H1 (cell line): ENCODE results near the gene LRBA. TPM values are rescaled to one million over a fixed set of nuclear protein-coding genes. Genes with fewer than 3 reads are reported as not detected.

ENCODE experiments used
- CREB1 ChIP-seq: IDR thresholded peaks from 2 replicates; pipeline ENCODE4 v1.6.1; 2012; ENCODE audit warnings: inconsistent platforms
- POLR2A ChIP-seq, 2 experiments: IDR thresholded peaks; 1 replicate in 1 of 2; 2 replicates in 1 of 2; pipeline ENCODE4 v1.6.1; 2011; ENCODE audit warnings: low read depth in 2 of 2, low read length in 2 of 2, mild to moderate bottlenecking in 2 of 2; ENCODE audit errors: control extremely low read depth in 1 of 2
- RBBP5 ChIP-seq: IDR thresholded peaks from 2 replicates; pipeline ENCODE4 v1.7.1; 2012; ENCODE audit warnings: low read depth, mild to moderate bottlenecking, inconsistent platforms, low read length, moderate library complexity, borderline replicate concordance
- RNF2 ChIP-seq: fragments of 200-900, 300-1000 bp; sonication (generic); IDR thresholded peaks from 2 replicates; pipeline ENCODE4 v1.7.1; 2016; ENCODE audit warnings: borderline replicate concordance, low read depth, mild to moderate bottlenecking, antibody characterized with exemption, low read length; ENCODE audit not compliant: poor library complexity, severe bottlenecking; ENCODE audit errors: missing control alignments
- SP1 ChIP-seq: IDR thresholded peaks from 2 replicates; pipeline ENCODE4 v1.6.1; 2011; ENCODE audit warnings: low read depth, low read length
- YY1 ChIP-seq: IDR thresholded peaks from 2 replicates; pipeline ENCODE4 v1.6.1; 2011; ENCODE audit warnings: low read depth, mild to moderate bottlenecking, low read length
- polyA plus RNA-seq, 7 experiments: library from polyadenylated mRNA; depleted of rRNA in 3 of 7; stranded (reverse) in 5 of 7; unstranded in 2 of 7; fragments of >200 nt in 5 of 7; fragments of 200-250 nt in 2 of 7; gene quantifications; 1 replicate in 5 of 7; 2 replicates in 1 of 7; 4 replicates in 1 of 7; pipeline versions ENCODE4 v1.2.1 to v1.2.3, GENCODE V29; 2011 to 2013; ENCODE audit warnings: missing spikeins in 2 of 7, mixed read lengths in 2 of 7
- total RNA-seq: library from RNA; stranded (reverse); fragmentation: NEBNext Ultra II Directional; extraction: Animal tissue kit (Norgen Biotek cat#: 25700); gene quantifications from 2 replicates; pipeline ENCODE4 v1.2.1, GENCODE V29; 2021
- TF ChIP-seq, protein P1 (sequence below): fragments of 300-600 bp; sonication (generic); IDR thresholded peaks from 2 replicates; pipeline ENCODE4 v1.7.1; 2012; ENCODE audit warnings: low read length, moderate library complexity, mild to moderate bottlenecking, inconsistent platforms; ENCODE audit not compliant: insufficient replicate concordance

The LRBA gene
- total and polyA plus RNA-seq, 2 of the 8 experiments (the other 6 are each of a cell fraction or from before 2014, with no cell fraction given) = 54.6 to 83.2 TPM

DNA sequence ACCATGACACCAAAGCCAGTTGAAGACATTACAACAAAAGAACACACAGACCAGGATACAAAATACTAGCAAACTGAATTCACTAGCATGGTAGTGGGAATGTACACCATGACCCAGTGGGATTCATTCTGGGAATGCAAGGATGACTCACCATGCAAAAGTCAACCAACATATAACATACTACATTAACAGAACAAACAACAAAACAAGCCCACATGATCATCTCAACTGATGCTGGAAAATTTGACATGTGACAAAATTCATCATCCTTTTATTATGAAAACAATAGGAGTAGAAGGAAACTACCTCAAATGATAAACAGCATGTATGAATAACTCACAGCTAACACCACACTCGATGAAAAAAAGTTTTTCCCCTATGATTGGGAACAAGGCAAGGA lies 746.6 kb downstream of the LRBA start (continued):
- TF ChIP-seq, protein P1, sequence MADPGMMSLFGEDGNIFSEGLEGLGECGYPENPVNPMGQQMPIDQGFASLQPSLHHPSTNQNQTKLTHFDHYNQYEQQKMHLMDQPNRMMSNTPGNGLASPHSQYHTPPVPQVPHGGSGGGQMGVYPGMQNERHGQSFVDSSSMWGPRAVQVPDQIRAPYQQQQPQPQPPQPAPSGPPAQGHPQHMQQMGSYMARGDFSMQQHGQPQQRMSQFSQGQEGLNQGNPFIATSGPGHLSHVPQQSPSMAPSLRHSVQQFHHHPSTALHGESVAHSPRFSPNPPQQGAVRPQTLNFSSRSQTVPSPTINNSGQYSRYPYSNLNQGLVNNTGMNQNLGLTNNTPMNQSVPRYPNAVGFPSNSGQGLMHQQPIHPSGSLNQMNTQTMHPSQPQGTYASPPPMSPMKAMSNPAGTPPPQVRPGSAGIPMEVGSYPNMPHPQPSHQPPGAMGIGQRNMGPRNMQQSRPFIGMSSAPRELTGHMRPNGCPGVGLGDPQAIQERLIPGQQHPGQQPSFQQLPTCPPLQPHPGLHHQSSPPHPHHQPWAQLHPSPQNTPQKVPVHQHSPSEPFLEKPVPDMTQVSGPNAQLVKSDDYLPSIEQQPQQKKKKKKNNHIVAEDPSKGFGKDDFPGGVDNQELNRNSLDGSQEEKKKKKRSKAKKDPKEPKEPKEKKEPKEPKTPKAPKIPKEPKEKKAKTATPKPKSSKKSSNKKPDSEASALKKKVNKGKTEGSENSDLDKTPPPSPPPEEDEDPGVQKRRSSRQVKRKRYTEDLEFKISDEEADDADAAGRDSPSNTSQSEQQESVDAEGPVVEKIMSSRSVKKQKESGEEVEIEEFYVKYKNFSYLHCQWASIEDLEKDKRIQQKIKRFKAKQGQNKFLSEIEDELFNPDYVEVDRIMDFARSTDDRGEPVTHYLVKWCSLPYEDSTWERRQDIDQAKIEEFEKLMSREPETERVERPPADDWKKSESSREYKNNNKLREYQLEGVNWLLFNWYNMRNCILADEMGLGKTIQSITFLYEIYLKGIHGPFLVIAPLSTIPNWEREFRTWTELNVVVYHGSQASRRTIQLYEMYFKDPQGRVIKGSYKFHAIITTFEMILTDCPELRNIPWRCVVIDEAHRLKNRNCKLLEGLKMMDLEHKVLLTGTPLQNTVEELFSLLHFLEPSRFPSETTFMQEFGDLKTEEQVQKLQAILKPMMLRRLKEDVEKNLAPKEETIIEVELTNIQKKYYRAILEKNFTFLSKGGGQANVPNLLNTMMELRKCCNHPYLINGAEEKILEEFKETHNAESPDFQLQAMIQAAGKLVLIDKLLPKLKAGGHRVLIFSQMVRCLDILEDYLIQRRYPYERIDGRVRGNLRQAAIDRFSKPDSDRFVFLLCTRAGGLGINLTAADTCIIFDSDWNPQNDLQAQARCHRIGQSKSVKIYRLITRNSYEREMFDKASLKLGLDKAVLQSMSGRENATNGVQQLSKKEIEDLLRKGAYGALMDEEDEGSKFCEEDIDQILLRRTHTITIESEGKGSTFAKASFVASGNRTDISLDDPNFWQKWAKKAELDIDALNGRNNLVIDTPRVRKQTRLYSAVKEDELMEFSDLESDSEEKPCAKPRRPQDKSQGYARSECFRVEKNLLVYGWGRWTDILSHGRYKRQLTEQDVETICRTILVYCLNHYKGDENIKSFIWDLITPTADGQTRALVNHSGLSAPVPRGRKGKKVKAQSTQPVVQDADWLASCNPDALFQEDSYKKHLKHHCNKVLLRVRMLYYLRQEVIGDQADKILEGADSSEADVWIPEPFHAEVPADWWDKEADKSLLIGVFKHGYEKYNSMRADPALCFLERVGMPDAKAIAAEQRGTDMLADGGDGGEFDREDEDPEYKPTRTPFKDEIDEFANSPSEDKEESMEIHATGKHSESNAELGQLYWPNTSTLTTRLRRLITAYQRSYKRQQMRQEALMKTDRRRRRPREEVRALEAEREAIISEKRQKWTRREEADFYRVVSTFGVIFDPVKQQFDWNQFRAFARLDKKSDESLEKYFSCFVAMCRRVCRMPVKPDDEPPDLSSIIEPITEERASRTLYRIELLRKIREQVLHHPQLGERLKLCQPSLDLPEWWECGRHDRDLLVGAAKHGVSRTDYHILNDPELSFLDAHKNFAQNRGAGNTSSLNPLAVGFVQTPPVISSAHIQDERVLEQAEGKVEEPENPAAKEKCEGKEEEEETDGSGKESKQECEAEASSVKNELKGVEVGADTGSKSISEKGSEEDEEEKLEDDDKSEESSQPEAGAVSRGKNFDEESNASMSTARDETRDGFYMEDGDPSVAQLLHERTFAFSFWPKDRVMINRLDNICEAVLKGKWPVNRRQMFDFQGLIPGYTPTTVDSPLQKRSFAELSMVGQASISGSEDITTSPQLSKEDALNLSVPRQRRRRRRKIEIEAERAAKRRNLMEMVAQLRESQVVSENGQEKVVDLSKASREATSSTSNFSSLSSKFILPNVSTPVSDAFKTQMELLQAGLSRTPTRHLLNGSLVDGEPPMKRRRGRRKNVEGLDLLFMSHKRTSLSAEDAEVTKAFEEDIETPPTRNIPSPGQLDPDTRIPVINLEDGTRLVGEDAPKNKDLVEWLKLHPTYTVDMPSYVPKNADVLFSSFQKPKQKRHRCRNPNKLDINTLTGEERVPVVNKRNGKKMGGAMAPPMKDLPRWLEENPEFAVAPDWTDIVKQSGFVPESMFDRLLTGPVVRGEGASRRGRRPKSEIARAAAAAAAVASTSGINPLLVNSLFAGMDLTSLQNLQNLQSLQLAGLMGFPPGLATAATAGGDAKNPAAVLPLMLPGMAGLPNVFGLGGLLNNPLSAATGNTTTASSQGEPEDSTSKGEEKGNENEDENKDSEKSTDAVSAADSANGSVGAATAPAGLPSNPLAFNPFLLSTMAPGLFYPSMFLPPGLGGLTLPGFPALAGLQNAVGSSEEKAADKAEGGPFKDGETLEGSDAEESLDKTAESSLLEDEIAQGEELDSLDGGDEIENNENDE = no peak
- TF ChIP-seq POLR2A (IDR thresholded peaks at IDR 0.05; ENCODE audit: control extremely low read depth in 1 of 2, low read depth in 2 of 2, low read length in 2 of 2) (no peak), SP1 (no peak), RBBP5 (no peak), CREB1 (no peak), YY1 (no peak), RNF2 (no peak)
